COLO668 (cell line): ENCODE data around the gene CSNK1D.
A peak's percentile ranks its signal among the peaks of the same experiment; 100 is the strongest.

Experiments used
- DNase-seq: peaks from one replicate; lab custom pipeline; 2025; ENCODE audit not compliant: unreplicated experiment; lab: John Stamatoyannopoulos, UW

The CSNK1D gene

GRCh38 chr17:82253179-82253544 lies 20.3 kb downstream of the CSNK1D start:
- no peak for DNase-seq

DNA sequence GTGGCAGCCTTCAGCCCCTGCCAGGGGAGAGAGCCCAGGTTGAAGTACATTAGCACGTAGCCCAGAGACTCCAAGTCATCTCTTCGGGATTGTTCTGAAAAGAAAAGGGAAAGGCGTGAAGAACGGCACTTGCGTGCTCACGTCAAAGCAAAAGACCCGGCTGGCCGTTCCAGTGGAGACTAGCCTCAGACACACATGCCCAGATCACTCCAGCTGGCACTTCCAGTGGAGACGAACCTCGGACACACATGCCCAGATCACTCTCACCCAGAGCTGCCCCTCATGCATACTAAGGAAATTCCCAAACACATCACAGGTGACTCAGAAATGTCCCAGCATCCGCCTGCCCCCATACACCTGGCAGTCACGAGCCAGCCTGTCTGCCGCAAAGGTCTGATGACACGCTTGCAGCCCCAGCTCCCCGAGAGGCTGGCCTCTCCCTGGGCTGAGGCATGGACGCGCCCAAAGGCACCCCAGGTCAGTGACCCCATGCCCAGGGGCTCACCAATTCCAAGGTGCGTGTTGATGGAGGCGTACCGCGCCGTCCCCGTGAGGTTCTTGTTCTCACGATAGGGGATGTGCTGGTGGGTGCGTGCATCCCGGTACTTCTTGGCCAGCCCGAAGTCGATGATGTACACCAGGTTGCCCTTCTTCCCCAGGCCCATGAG lies 20.9 kb downstream of the CSNK1D start:
- DNase-seq = no peak

DNA sequence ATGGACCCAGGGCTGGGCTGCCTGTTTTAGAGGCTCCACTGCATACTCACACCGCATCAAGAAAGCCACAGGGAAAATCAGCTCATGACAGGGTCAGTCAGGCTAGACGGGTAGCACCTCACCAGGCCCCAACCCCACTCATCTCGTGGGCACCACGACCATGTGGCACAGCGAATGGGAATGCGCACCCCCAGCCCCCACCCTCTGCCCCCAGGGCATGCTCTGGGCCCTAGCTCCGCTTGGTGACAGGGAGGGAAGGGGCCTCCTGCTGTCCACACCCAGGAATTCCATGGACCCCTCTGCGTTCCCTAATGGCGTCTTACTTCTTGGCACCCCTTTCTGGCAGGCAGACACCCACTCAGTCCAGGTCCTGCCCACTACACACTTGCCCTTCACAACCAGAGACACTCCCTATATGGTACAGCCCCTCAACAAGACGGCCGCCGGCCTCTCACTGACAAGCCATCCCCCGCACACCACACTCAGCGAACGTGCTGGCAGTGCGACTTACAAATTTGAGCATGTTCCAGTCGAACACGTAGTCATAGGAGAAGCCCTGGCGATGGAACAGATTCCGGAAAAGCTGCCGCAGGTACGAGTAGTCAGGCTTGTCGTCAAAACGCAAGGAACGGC lies 22.5 kb downstream of the CSNK1D start:
- no peak for DNase-seq

DNA sequence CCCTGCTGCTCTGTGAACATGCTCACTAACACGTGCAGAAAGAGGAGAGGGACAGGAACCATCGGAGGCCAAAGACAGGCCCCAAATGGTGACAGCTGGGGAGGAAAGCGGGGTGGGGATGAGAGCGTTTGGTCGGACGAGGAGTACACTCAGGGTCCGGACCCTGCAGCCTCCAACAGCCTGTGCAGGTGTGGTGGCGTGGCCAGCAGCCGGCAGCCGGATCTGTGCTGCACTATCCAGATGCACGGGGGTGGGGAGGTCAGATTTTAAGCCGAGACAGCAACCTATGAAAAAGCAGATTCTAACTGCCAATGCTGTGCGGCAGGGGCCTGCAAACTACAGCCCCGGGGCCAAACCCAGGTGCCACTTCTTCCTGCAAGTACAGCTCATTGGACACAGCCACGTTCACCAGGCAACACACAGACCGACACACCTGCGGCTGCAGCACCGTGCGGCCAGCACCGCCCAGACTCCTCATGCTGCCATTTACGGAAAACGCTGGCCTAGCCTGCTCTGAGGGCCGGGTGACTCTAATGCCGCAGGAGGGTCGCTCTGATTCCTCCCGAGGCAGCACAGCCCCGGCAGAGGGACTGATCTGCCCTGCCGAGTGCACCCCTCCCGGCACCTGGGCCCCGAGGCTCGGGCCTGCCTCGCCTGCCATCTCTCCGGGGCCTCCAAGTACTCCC lies 23.5 kb downstream of the CSNK1D start:
- DNase-seq = no peak

DNA sequence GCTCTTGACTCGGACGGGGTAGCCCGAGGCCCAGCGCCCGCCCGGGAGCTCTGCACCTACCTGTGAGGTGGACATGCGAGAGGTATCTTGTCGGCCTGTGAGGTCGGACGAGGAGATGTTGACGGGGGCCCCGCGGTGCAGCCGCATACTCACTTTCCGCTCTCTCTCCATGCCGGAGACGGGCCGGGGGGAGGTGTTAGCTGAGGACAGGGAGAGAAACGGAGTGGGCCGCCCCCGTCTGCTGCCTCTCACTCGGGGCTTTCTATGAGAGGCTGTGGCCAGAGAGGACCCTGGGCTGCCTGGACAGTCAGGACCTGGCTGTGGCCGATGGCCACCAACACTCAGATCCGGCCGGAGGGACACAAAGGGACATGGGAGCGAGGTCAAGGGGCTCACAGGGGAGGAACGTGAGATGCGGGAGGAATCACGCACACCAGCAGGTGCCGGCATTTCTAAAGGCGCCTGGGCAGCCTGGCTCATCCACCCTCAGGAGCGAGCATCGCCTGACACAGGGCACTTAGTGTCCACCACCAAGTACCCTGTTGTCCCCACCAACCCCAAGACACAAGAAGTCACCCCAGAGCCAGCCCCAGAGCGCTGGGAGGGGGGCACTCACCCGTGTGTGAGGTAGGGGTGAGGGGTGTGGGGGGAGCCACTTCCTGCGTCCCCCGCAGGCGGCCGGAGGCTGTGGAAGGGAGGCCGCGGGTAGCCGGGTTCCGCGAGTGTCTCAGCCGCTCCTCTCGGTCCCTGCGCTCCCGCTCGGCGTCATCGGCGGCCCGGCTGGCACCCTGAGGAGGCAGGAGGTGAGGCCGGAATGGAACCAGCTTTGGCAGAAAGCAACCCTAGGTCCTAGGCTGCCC lies 24.5 kb downstream of the CSNK1D start:
- DNase-seq = no peak

DNA sequence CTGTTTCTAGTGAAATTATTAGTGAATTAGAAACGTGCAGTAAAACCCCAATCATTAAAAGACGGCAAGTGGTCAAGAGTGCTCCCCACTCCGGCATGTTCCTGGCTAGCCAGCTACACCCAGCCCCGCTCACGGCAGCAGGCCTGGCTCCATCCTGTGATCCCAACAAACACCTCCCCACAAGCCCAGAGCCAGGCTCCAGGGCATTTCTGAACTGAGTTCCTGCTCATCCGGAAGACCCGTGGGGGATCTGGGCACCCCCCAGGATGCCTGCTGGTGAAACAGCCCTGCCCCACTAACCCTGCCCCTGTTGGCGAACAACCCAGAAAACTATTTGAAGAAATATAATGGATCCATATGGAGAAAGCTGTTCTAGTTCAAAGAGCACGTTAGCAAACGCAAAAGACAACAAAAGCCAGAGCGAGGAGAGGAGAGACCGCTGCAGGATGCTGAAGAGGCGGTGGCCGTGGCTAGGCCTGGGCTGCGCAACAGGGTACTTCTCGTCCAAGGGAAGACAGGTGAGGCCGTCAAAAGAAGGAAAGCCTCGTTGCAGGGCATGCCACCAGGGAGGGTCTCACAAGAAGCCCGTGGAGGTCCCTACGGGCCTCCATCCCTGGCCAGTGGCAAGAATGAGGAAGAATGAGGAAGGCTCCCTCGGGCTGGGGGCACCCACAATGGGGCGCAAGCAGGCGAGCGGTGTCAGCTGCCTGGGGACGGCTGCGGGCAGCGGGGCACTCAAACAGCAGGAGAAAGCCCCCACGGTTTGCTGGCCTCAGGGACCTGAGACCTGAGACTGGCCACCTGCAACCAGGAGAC lies 25.4 kb downstream of the CSNK1D start:
- DNase-seq = no peak

DNA sequence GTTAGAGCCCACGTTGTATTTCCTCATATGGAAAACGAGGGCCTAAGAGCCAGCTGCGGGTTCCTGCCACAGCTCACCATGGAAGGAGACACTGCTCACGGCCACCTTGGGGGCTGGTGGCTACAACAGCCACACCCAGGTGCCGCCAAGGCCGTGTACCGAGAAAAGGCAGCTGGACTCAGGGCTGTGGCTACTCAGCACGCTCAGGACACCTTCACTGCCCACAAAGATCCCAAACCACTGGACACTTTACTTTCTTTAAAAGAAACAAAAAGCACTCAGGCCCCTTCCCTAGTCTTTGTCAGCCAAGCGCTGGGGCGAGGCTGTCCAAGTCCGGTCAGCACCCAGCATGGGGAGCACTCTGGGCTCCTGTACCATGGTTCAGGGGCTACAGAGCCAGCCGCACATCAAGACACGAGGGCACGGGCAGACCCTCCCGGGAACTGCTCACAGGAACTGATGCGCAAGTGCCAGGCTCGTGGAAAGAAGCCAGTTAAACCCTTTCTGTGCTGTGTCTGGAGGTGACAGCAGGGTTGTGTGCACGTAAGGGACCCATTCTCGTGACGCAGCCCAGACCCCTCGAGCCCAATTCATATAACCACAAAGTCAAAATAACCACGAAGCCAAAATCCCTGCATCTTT lies 26.2 kb downstream of the CSNK1D start:
- DNase-seq = no peak

DNA sequence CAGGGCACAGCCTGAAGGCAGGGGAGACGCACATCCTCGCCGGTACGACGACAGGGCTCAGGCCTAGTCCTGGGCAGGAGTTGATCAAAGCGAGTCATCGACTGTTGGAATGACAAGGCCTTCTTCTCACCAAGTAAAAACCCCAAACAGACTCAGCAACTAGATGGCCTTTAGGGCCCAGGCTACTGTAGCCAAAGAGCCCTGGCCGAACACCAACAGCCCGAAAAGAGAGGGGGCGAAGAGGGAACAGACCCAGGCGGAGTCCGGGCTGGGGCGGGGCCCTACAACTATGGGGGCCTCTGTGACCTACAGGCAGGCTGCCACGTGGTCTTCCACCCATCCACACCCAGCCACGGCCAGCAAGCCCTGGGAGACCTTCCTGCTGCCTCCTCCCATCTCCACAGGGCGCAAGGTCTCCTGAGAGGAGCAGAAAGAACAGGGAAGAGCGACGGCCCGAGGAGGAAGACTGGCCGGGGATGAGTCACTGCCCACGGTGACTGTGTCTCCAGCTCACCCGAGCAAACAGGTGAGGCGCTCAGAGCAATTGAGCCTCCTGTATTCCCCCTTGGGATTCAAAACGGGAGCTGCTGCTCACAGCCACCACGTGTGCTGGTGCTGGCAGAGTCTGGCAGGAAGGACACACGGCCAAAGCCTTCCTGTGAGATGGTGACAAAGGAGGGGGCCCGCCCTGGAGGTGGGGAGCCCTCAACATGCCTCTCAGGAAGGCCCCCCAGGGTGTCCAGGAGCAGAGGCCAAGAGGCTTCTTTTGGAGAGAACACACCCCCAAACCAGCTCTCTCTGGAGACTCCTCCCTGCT lies 26.9 kb downstream of the CSNK1D start:
- DNase-seq = peak; percentile 5

GRCh38 chr17:82246040-82246364 lies 27.5 kb downstream of the CSNK1D start:
- DNase-seq = no peak

DNA sequence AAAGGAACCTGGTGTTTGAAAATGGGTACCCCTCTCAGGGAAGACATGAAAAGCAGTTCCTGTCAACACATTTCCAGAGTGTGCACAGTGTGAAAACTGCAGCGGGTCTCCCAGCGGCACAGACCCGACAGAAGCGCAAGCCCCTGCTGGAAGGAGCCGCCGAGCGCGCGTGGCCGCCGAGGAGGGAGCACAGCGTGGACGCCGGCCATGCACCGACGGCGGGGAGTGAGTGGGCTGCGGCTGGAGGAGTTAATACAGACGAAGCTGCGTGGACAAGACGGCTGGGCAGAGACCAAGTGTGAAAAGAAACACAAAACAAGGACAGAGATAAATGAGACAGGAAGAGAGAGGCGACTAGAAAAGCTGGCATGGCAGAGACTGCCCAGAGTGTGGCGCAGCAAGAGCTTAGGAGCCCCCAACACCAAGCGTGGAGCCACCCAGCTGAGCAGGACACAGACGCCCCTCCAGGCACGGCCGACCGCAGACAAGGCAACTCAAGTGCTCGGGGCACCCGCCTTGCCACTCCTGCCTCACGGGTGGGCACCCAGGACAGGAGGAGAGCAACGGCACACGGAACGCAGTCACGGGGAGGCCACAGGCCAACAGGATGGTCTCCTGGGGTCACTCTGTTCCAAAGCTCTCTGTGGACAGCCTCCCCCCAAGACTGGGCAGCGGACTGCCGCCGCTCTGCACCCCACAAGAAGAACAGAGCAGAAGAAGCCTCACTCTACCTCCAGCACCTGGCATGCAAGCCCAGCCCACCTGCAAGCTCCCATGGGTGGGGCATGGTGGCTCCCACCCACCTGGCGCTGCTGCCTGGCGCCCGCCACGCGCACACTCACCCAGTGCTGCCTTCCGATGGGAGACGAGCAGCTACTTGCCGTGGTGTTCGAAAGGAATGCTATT lies 28.1 kb downstream of the CSNK1D start:
- DNase-seq = no peak

GRCh38 chr17:82244413-82245133 lies 28.9 kb downstream of the CSNK1D start:
- DNase-seq = no peak

GRCh38 chr17:82243648-82244412 lies 29.7 kb downstream of the CSNK1D start:
- DNase-seq = no peak

- DNase-seq = no peak
Measured at GRCh38 chr17:82242977-82243647, 30.4 kb downstream of the CSNK1D start.

GRCh38 chr17:82242698-82242976 lies 30.9 kb downstream of the CSNK1D start:
- no peak for DNase-seq

DNA sequence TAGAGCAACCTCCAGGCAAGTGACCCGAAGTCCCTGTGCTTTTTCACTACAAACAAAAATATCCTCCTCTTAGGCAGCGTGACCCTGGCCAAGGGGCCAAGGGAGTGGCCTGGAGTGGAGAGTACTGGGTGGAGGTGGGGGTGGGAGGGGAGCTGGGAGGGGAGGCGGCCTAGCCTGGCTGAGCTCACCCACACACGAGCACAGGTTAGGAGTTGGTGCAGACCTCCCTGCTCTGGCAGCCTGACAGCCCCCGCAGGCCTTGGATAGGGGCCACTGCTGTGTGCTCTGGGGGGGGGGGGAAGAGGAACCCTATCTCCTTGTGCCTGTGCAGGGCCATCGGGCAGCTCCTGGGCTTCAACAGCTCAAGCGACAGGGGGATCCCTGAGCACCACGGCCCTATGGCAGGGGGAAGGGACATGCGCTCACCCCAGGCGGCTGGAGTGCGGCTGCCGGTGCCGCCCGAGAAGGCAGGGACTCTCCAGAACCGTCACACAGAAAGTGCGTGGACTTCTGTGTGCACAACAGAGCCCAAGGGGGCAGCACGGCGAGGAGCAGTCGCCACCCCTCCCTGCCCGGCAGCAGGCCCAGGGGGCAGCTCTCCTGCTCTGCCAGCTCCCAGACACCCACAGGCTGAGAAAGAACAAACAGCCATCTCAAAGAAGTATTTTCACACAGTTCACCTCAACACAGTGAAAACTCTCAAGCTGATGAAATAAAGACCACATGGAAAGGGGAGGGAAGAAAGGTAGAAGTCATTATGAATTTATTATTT lies 31.4 kb downstream of the CSNK1D start:
- DNase-seq = no peak
